Renal pelvis (tissue), 4 donors: Measurements from ENCODE around the gene WWC1. TPM values are rescaled to one million over a fixed set of nuclear protein-coding genes. Genes with fewer than 3 reads are reported as not detected.
A peak's percentile ranks its signal among the peaks of the same experiment; 100 is the strongest.

Experiments used
- DNase-seq: peaks from one replicate; pipeline ENCODE4 v3.0.0-alpha.2; 2013
- polyA plus RNA-seq, 3 donors: library from polyadenylated mRNA; unstranded; fragments of 120-200 nt; gene quantifications; one replicate each; pipeline ENCODE4 v1.2.1, GENCODE V29; 2013; ENCODE audit not compliant: insufficient read length in 3 of 3

The WWC1 gene
- polyA plus RNA-seq, 3 donors: 75.6 to 99.8 (median 77.3) TPM

- no peak for DNase-seq
Measured at GRCh38 chr5:168479166-168479565, 187.7 kb downstream of the WWC1 start.

- no peak for DNase-seq
Measured at GRCh38 chr5:168480601-168481000, 189.2 kb downstream of the WWC1 start.

GRCh38 chr5:168481330-168481788, 189.9 kb downstream of the WWC1 start:
- no peak for DNase-seq

GRCh38 chr5:168482361-168482760, 190.9 kb downstream of the WWC1 start:
- DNase-seq: no peak

GRCh38 chr5:168486136-168486879, 194.9 kb downstream of the WWC1 start, which contains the start of gene RARS1:
RARS1 (plus strand) TSS chr5:168486471; CDS start chr5:168486499, 28 bp downstream.
- peak; percentile 92 for DNase-seq

GRCh38 chr5:168489059-168489458, 197.6 kb downstream of the WWC1 start:
- DNase-seq: no peak

- no peak for DNase-seq
Measured at GRCh38 chr5:168494057-168494555, 202.7 kb downstream of the WWC1 start.

- no peak for DNase-seq
Measured at GRCh38 chr5:168502563-168503237, 211.3 kb downstream of the WWC1 start.

GRCh38 chr5:168513861-168514428, 222.5 kb downstream of the WWC1 start:
- no peak for DNase-seq

Other genes with a start within 250 kb of the WWC1 start
- 10 to 100 TPM; 70.4 to 83.5 (median 82.8) TPM for gene RARS1, start 194.8 kb downstream of the WWC1 start, polyA plus RNA-seq
- 1 to 10 TPM in 1 of 3 donors, under 1 TPM in 2; 0.49 to 1.1 (median 0.90) TPM for gene FBLL1, start 237.7 kb downstream of the WWC1 start, polyA plus RNA-seq